Trophoblast cell (in vitro differentiated cells and primary cell): ENCODE measurements around the gene COLEC11.

Source experiments
- DNase-seq, 2 donors: peaks; one replicate each; pipeline ENCODE4 v3.0.0-alpha.2; 2016
- H2AFZ ChIP-seq: 2 replicates; pipeline ENCODE4 v1.6.1; 2013; ENCODE audit warnings: low read length, moderate library complexity, mild to moderate bottlenecking; ENCODE audit not compliant: insufficient read depth, poor library complexity
- H2AK5ac ChIP-seq: 2 replicates; pipeline ENCODE4 v1.6.1; 2013; ENCODE audit warnings: mild to moderate bottlenecking, low read length
- H2BK120ac ChIP-seq: 2 replicates; pipeline ENCODE4 v1.6.1; 2013; ENCODE audit warnings: low read length, mild to moderate bottlenecking, moderate library complexity; ENCODE audit not compliant: insufficient read depth, poor library complexity
- H2BK12ac ChIP-seq: 2 replicates; pipeline ENCODE4 v1.6.1; 2013; ENCODE audit warnings: mild to moderate bottlenecking, low read length, moderate library complexity
- H2BK5ac ChIP-seq: 2 replicates; pipeline ENCODE4 v1.6.1; 2013; ENCODE audit warnings: low read length, low read depth, moderate library complexity, mild to moderate bottlenecking; ENCODE audit not compliant: poor library complexity
- H3K14ac ChIP-seq: 2 replicates; pipeline ENCODE4 v1.6.1; 2013; ENCODE audit warnings: mild to moderate bottlenecking, low read length
- H3K18ac ChIP-seq: 2 replicates; pipeline ENCODE4 v1.6.1; 2013; ENCODE audit warnings: mild to moderate bottlenecking, low read length
- H3K23ac ChIP-seq: 2 replicates; pipeline ENCODE4 v1.6.1; 2013; ENCODE audit warnings: low read length
- H3K27ac ChIP-seq: 2 replicates; pipeline ENCODE4 v1.5.1; 2013; ENCODE audit warnings: low read depth, mild to moderate bottlenecking, inconsistent platforms, low read length, moderate library complexity
- H3K27me3 ChIP-seq: 2 replicates; pipeline ENCODE4 v1.6.1; 2013; ENCODE audit warnings: inconsistent platforms, mild to moderate bottlenecking, low read length, moderate library complexity; ENCODE audit not compliant: insufficient read depth
- H3K36me3 ChIP-seq, 2 experiments: 1 replicate in 1 of 2; 2 replicates in 1 of 2; pipeline ENCODE4 v1.6.1; 2013; ENCODE audit warnings: low read length in 2 of 2, mild to moderate bottlenecking in 2 of 2, moderate library complexity in 1 of 2; ENCODE audit not compliant: insufficient read depth in 2 of 2, control insufficient read depth in 1 of 2
- H3K4ac ChIP-seq: 2 replicates; pipeline ENCODE4 v1.6.1; 2013; ENCODE audit warnings: low read depth, mild to moderate bottlenecking, low read length, moderate library complexity
- H3K4me1 ChIP-seq, 2 experiments: 1 replicate in 1 of 2; 2 replicates in 1 of 2; pipeline ENCODE4 v1.6.1; 2013; ENCODE audit warnings: low read length in 2 of 2, mild to moderate bottlenecking in 2 of 2, moderate library complexity in 1 of 2; ENCODE audit not compliant: insufficient read depth in 2 of 2, control insufficient read depth in 1 of 2
- H3K4me2 ChIP-seq: 2 replicates; pipeline ENCODE4 v1.6.1; 2013; ENCODE audit warnings: inconsistent platforms, mild to moderate bottlenecking, low read length, moderate library complexity
- H3K4me3 ChIP-seq: 2 replicates; pipeline ENCODE4 v1.5.1; 2013; ENCODE audit warnings: mild to moderate bottlenecking, low read depth, low read length, inconsistent platforms
- H3K79me1 ChIP-seq: one replicate; pipeline ENCODE4 v1.6.1; 2013; ENCODE audit warnings: low read length
- H3K79me2 ChIP-seq: 2 replicates; pipeline ENCODE4 v1.6.1; 2013; ENCODE audit warnings: low read length, mild to moderate bottlenecking; ENCODE audit not compliant: control insufficient read depth, insufficient read depth, poor library complexity
- H3K9ac ChIP-seq: 2 replicates; pipeline ENCODE4 v1.6.1; 2013; ENCODE audit warnings: mild to moderate bottlenecking, low read length
- H3K9me3 ChIP-seq: 2 replicates; pipeline ENCODE4 v1.6.1; 2013; ENCODE audit warnings: low read depth, mild to moderate bottlenecking, control low read depth, inconsistent platforms, low read length; ENCODE audit not compliant: insufficient read depth
- H4K12ac ChIP-seq: 2 replicates; pipeline ENCODE4 v1.6.1; 2013; ENCODE audit warnings: low read depth, mild to moderate bottlenecking, low read length, moderate library complexity
- H4K8ac ChIP-seq: 2 replicates; pipeline ENCODE4 v1.6.1; 2013; ENCODE audit warnings: low read depth, mild to moderate bottlenecking, low read length, moderate library complexity
- H4K91ac ChIP-seq: one replicate; pipeline ENCODE4 v1.6.1; 2013; ENCODE audit warnings: low read depth, mild to moderate bottlenecking, low read length, moderate library complexity
- WGBS: extraction: QIAGEN DNeasy Blood & Tissue Kit; methylation state at CpG from one replicate; pipeline ENCODE4 v1.1.7; 2013; ENCODE audit warnings: missing lambda C conversion rate; ENCODE audit not compliant: insufficient read length, insufficient coverage; ENCODE audit errors: extremely low coverage; 5-methylcytosine and 5-hydroxymethylcytosine counted together

Gene COLEC11

GRCh38 chr2:3666613-3666975 lies 71.7 kb downstream of the COLEC11 start:
- Histone ChIP-seq H3K18ac (no peak overlapping the region), H2BK12ac (no peak overlapping the region), H3K79me1 (no peaks in the 10 kb centered on the region), H2AK5ac (no peak overlapping the region), H3K79me2 (no peaks in the 10 kb centered on the region), H3K4ac (no peak overlapping the region), H4K8ac (no peak overlapping the region), H4K91ac (no peak overlapping the region), H3K9ac (no peak overlapping the region), H3K23ac (no peak overlapping the region), H3K27ac (no peak overlapping the region), H3K27me3 (no peaks in the 10 kb centered on the region), H2BK5ac (no peak overlapping the region), H3K36me3 (no peaks in the 10 kb centered on the region), H3K4me2 (no peak overlapping the region), H4K12ac (no peak overlapping the region), H3K14ac (no peak overlapping the region), H3K4me1 (no peaks in the 10 kb centered on the region), H3K4me3 (no peak overlapping the region), H2BK120ac (no peak overlapping the region), H2AFZ (no peak overlapping the region), H3K9me3 (peaks cover 5% of the 10 kb centered on the region)
- DNase-seq: no peak
- no CpG with 5 or more reads among the region's 18 CpGs for WGBS

- Histone ChIP-seq H2AFZ (no peak overlapping the region), H3K79me2 (no peaks in the 10 kb centered on the region), H3K9me3 (peaks cover 5% of the 10 kb centered on the region), H3K4me3 (no peak overlapping the region), H3K36me3 (no peaks in the 10 kb centered on the region), H3K18ac (no peak overlapping the region), H4K91ac (no peak overlapping the region), H3K9ac (no peak overlapping the region), H3K4ac (no peak overlapping the region), H3K79me1 (no peaks in the 10 kb centered on the region), H2BK5ac (no peak overlapping the region), H3K14ac (no peak overlapping the region), H2BK12ac (no peak overlapping the region), H3K4me1 (no peaks in the 10 kb centered on the region), H3K23ac (no peak overlapping the region), H3K27ac (no peak overlapping the region), H2BK120ac (no peak overlapping the region), H3K27me3 (no peaks in the 10 kb centered on the region), H4K12ac (no peak overlapping the region), H4K8ac (no peak overlapping the region), H2AK5ac (no peak overlapping the region), H3K4me2 (no peak overlapping the region)
- no peak for DNase-seq
- WGBS: no CpG with 5 or more reads among the region's 23 CpGs
These were observed 72.3 kb downstream of the COLEC11 start for GRCh38 chr2:3667151-3667631.

- no peak overlapping the region for H4K12ac ChIP-seq
- no peak overlapping the region for H3K9ac ChIP-seq
- H4K8ac ChIP-seq: no peak overlapping the region
- no peak overlapping the region for H3K18ac ChIP-seq
- H3K27me3 ChIP-seq: no peaks in the 10 kb centered on the region
- H3K14ac ChIP-seq: no peak overlapping the region
- no peak overlapping the region for H2AK5ac ChIP-seq
- no peak overlapping the region for H2BK5ac ChIP-seq
- no peak overlapping the region for H3K4me2 ChIP-seq
- H3K23ac ChIP-seq: no peak overlapping the region
- no peaks in the 10 kb centered on the region for H3K36me3 ChIP-seq
- no peak overlapping the region for H2BK120ac ChIP-seq
- no peak overlapping the region for H2AFZ ChIP-seq
- H3K4me3 ChIP-seq: no peak overlapping the region
- no peak overlapping the region for H3K4ac ChIP-seq
- no peaks in the 10 kb centered on the region for H3K4me1 ChIP-seq
- no peak overlapping the region for H2BK12ac ChIP-seq
- no CpG with 5 or more reads among the region's 8 CpGs for WGBS
- no peaks in the 10 kb centered on the region for H3K79me1 ChIP-seq
- no peak overlapping the region for H4K91ac ChIP-seq
- H3K27ac ChIP-seq: no peak overlapping the region
- no peak for DNase-seq
- H3K79me2 ChIP-seq: no peaks in the 10 kb centered on the region
- H3K9me3 ChIP-seq: peaks cover 8% of the 10 kb centered on the region
These were observed 74.7 kb downstream of the COLEC11 start for GRCh38 chr2:3669656-3670055.

GRCh38 chr2:3670376-3670775 lies 75.5 kb downstream of the COLEC11 start:
- no CpG with 5 or more reads among the region's 15 CpGs for WGBS
- no peak overlapping the region for H4K91ac ChIP-seq
- peaks cover 6% of the 10 kb centered on the region for H3K9me3 ChIP-seq
- no peaks in the 10 kb centered on the region for H3K36me3 ChIP-seq
- no peak overlapping the region for H3K4ac ChIP-seq
- H2BK120ac ChIP-seq: no peak overlapping the region
- no peak overlapping the region for H4K8ac ChIP-seq
- H3K27ac ChIP-seq: no peak overlapping the region
- H2AK5ac ChIP-seq: no peak overlapping the region
- no peaks in the 10 kb centered on the region for H3K27me3 ChIP-seq
- H3K14ac ChIP-seq: no peak overlapping the region
- no peak overlapping the region for H4K12ac ChIP-seq
- no peak for DNase-seq
- no peak overlapping the region for H2AFZ ChIP-seq
- no peak overlapping the region for H3K9ac ChIP-seq
- no peak overlapping the region for H3K4me3 ChIP-seq
- H3K18ac ChIP-seq: no peak overlapping the region
- H3K4me1 ChIP-seq: no peaks in the 10 kb centered on the region
- H3K79me2 ChIP-seq: no peaks in the 10 kb centered on the region
- no peak overlapping the region for H2BK5ac ChIP-seq
- H3K23ac ChIP-seq: no peak overlapping the region
- no peak overlapping the region for H2BK12ac ChIP-seq
- H3K4me2 ChIP-seq: no peak overlapping the region
- no peaks in the 10 kb centered on the region for H3K79me1 ChIP-seq
